ENCODE measurements around the gene SIM1.

DNA sequence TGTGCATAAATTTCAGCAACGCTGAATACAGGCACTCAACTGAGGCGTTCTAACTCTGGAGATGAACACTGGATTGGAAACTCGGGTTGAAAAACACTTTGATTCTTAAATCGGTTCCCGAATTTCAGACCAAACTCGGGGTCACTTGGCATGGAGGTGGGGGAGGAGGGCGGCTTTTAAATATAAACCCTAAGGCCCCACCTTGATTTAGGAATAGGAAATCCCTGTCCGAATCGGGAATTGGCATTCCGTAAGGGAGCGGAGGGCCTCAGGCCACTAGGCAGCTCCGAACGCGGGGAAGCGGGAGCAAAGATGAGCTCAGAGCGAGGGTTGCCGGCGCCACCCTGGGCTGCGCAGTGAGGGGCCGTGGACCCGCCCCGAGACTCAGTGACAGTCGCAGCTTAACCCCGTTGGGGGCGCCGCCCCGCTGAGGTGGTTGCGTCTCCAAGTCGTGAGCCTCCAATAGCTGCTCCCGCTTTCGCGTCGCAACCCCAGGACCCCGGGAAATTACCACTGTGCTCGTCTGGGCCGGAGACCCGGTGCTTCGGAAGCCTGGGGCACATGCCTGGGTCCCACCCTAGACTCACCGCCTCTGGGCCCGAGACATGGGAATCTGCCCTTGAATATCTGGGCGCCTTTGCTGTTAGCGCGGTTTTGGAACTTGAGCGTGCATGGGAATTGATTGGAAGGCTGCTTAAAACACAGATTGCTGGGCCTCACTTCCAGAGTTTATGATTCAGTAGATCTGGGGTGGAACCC, 4.6 kb upstream of the SIM1 start:
- TF ChIP-seq POLR2AphosphoS5 (IDR thresholded peaks at IDR 0.05) (no peak), EP300 (IDR thresholded peaks at IDR 0.05) (no peak)
- TF ChIP-seq, protein P1, sequence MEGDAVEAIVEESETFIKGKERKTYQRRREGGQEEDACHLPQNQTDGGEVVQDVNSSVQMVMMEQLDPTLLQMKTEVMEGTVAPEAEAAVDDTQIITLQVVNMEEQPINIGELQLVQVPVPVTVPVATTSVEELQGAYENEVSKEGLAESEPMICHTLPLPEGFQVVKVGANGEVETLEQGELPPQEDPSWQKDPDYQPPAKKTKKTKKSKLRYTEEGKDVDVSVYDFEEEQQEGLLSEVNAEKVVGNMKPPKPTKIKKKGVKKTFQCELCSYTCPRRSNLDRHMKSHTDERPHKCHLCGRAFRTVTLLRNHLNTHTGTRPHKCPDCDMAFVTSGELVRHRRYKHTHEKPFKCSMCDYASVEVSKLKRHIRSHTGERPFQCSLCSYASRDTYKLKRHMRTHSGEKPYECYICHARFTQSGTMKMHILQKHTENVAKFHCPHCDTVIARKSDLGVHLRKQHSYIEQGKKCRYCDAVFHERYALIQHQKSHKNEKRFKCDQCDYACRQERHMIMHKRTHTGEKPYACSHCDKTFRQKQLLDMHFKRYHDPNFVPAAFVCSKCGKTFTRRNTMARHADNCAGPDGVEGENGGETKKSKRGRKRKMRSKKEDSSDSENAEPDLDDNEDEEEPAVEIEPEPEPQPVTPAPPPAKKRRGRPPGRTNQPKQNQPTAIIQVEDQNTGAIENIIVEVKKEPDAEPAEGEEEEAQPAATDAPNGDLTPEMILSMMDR (IDR thresholded peaks at IDR 0.05), result no peak
